Gastrocnemius medialis (tissue), 4 donors: ENCODE data around the gene CIB4. TPM values are rescaled to one million over a fixed set of nuclear protein-coding genes. Genes with fewer than 3 reads are reported as not detected.

Experiments used
- ATAC-seq, 2 donors: fragments of 150-250 bp; one replicate each; pipeline ENCODE4 v1.9.1; 2016
- DNase-seq, 2 donors: peaks; one replicate each; pipeline ENCODE4 v3.0.0-alpha.2; 2019
- H3K27ac ChIP-seq, 4 donors: fragments of 200-600 bp; sonication (generic); 1 replicate in 1 of 4; 2 replicates in 3 of 4; pipeline ENCODE4 v1.5.1; 2016 to 2018; ENCODE audit warnings: mild to moderate bottlenecking in 2 of 4, moderate library complexity in 1 of 4
- H3K27me3 ChIP-seq, 3 donors: fragments of 200-600 bp; sonication (generic) in 2 of 3; 1 replicate in 1 of 3; 2 replicates in 2 of 3; pipeline versions ENCODE4 v1.5.1 to v1.6.0; 2016 to 2019; ENCODE audit warnings: mild to moderate bottlenecking in 1 of 3, moderate library complexity in 1 of 3
- H3K36me3 ChIP-seq, 2 donors: fragments of 200-600 bp; sonication (generic) in 1 of 2; one replicate each; pipeline ENCODE4 v1.5.1; 2017 to 2018
- H3K4me1 ChIP-seq, 2 donors: fragments of 200-600 bp; sonication (generic) in 1 of 2; one replicate each; pipeline ENCODE4 v1.5.1; 2016 to 2017; ENCODE audit warnings: mild to moderate bottlenecking in 2 of 2
- H3K4me3 ChIP-seq, 4 donors: fragments of 200-600 bp; sonication (generic) in 3 of 4; 1 replicate in 1 of 4; 2 replicates in 3 of 4; pipeline ENCODE4 v1.5.1; 2016 to 2019; ENCODE audit warnings: mild to moderate bottlenecking in 2 of 4
- H3K9me3 ChIP-seq, 3 donors: fragments of 200-600 bp; sonication (generic) in 2 of 3; 1 replicate in 1 of 3; 2 replicates in 2 of 3; pipeline ENCODE4 v1.5.1; 2016 to 2019
- CTCF ChIP-seq, 5 experiments: fragments of 450-650 bp in 3 of 5; fragments of 200-600 bp in 2 of 5; sonication (generic) in 2 of 5; IDR thresholded peaks in 4 of 5; conservative IDR thresholded peaks in 1 of 5; 1 replicate in 4 of 5; 2 replicates in 1 of 5; pipeline ENCODE4 v1.5.1; 2016 to 2019; ENCODE audit warnings: antibody characterized with exemption in 5 of 5, mild to moderate bottlenecking in 3 of 5, moderate library complexity in 3 of 5
- POLR2A ChIP-seq, 2 donors: fragments of 450-650 bp; IDR thresholded peaks; one replicate each; pipeline ENCODE4 v1.6.1; 2017; ENCODE audit warnings: antibody characterized with exemption in 2 of 2, mild to moderate bottlenecking in 2 of 2, moderate library complexity in 2 of 2
- in situ Hi-C, 4 donors: fragments of 200-750 bp; cut with MboI; loops; one replicate each; pipeline versions ENCODE4 v1.15.0 to v1.8.0; 2017; ENCODE audit warnings: low sequenced_read_pairs in 4 of 4
- intact Hi-C: fragments of 100-400 bp; cut with DNase I; formaldehyde crosslinking; loops from one replicate; pipeline ENCODE4 v1.15.1; 2023; ENCODE audit warnings: low total_unique reads
- total RNA-seq, 4 donors: library from RNA; depleted of rRNA; stranded (reverse); fragments of >200 nt; gene quantifications; one replicate each; pipeline versions ENCODE4 v1.1.0 to v1.2.3, GENCODE V29; 2016

CIB4 gene
- total RNA-seq, 4 donors from 2014 or later = not detected

DNA sequence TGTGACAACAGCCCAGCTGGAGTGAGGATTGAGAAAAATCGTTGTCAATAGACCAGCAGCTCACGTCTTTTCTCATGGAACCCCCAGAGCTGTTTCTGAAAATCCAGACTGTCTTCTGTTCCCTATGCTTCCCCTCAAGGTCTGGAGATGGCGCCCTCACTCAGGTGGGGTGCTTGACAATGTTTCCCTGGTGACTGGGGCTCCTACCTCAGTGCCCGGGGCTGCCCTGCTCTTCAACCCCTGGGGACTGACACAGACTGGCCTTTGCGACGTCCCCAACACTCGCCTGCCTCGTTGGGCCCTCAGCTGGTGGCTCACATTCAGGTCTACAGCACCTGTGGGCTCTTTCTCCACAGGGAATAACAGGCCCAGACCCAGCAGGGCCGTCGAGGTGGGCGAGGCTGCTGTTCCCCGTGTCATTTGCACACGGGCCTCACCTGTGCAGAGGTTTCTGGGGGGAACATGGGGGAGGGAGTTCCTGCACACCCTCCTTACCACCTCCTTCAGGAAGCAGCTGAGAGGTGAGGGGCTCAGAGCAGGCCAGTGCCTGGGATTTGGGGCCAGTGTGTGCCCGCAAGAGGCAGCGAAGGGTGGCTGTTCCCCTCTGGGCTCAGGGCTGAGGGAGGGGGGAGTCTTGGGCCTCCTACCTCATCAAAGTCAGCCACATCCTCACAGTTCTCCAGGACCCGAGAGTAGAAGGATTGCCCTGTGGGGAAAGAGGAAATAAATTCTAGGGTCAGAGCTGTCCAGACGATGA, 103.9 kb downstream of the CIB4 start:
- no peak for TF ChIP-seq CTCF (IDR thresholded peaks at IDR 0.05 in 4 of 5, conservative IDR thresholded peaks at IDR 0.05 in 1 of 5)
- TF ChIP-seq POLR2A (IDR thresholded peaks at IDR 0.05) = no peak
- Histone ChIP-seq H3K4me1 (peaks cover 4 to 12% of the 10 kb centered on the region in 2 donors), H3K27ac (no peak overlapping the region), H3K9me3 (no peaks in the 10 kb centered on the region), H3K4me3 (no peak overlapping the region), H3K27me3 (no peaks in the 10 kb centered on the region), H3K36me3 (no peaks in the 10 kb centered on the region)
- in situ Hi-C loops (no loop called here), intact Hi-C loops (no loop called here)
- no peak for ATAC-seq
- DNase-seq = peak in 1 of 2 donors; percentile 2

DNA sequence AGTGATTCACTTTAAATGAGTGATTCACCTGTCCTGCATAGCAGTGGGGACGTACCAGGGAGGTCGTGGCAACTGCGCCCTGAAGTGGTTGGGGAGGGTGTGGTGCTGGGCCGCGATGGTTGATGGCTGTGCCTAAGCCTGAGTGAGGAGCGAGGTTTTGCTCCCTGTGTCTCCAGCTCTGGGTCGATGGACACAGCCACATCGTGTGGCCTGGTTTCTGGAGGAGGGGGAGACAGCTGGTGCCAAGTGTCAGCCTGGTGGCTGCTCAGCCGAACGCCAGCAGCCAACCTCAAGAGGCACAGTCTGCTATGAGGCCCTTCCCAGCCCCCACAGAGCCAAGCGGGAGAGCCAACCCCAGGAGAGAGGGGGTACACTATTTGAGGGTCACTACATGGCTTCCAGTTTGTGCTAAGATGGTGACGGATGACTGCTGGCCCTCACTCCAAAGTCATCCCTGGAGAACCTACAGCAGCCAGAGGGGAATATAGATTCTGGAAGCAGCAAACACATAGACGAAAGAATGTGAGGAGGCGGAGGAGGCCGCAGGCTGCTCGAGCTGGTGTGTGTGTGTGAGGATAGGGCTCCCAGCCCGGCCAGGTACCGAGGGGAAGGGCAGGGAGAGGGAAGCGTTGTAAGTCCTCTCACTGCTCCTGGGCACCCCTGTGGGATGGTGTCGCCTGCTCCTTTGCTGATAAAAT, 104.6 kb downstream of the CIB4 start:
- Histone ChIP-seq H3K27ac (no peak overlapping the region), H3K4me3 (no peak overlapping the region), H3K27me3 (no peaks in the 10 kb centered on the region), H3K36me3 (no peaks in the 10 kb centered on the region), H3K4me1 (peaks cover 4 to 10% of the 10 kb centered on the region in 2 donors), H3K9me3 (no peaks in the 10 kb centered on the region)
- DNase-seq (peak in 1 of 2 donors; percentile 2), ATAC-seq (no peak)
- intact Hi-C loops = no loop called here
- in situ Hi-C loops = no loop called here
- TF ChIP-seq CTCF (IDR thresholded peaks at IDR 0.05 in 4 of 5, conservative IDR thresholded peaks at IDR 0.05 in 1 of 5) (no peak), POLR2A (IDR thresholded peaks at IDR 0.05) (no peak)

DNA sequence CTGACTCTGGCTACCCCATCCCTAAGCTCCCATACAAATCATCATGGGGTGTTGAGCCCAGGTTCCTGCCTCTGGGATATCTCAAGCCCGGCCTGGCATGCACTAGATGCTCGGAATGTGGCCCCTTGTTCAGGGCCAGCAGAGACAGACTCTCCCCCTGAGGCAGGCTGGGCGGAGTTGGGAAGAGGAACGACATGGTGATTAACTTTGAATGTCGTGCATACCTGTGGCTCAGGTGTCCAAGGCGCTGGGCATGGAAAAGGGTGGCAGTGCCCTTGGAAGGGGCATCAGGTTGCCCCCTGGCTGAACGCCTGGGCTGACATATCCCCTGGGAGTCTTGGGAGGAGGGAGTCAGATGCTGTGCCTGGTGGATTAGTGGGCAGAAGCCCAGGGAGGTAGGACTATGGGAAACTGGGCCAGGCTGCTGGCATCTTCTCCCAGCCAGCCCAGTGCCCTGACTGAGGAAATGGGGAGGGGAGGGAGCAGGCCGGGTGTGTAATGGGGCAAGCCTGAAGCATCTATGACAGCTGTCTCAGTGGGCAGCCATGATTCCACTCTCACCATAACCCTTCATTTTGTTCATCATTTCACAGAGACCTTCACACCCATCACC, 105.4 kb downstream of the CIB4 start:
- intact Hi-C loops = no loop called here
- Histone ChIP-seq H3K4me3 (no peak overlapping the region), H3K27ac (no peak overlapping the region), H3K27me3 (no peaks in the 10 kb centered on the region), H3K4me1 (peaks cover 4 to 10% of the 10 kb centered on the region in 2 donors), H3K9me3 (no peaks in the 10 kb centered on the region), H3K36me3 (no peaks in the 10 kb centered on the region)
- no peak for DNase-seq
- ATAC-seq = no peak
- no peak for TF ChIP-seq POLR2A (IDR thresholded peaks at IDR 0.05)
- in situ Hi-C loops = no loop called here

DNA sequence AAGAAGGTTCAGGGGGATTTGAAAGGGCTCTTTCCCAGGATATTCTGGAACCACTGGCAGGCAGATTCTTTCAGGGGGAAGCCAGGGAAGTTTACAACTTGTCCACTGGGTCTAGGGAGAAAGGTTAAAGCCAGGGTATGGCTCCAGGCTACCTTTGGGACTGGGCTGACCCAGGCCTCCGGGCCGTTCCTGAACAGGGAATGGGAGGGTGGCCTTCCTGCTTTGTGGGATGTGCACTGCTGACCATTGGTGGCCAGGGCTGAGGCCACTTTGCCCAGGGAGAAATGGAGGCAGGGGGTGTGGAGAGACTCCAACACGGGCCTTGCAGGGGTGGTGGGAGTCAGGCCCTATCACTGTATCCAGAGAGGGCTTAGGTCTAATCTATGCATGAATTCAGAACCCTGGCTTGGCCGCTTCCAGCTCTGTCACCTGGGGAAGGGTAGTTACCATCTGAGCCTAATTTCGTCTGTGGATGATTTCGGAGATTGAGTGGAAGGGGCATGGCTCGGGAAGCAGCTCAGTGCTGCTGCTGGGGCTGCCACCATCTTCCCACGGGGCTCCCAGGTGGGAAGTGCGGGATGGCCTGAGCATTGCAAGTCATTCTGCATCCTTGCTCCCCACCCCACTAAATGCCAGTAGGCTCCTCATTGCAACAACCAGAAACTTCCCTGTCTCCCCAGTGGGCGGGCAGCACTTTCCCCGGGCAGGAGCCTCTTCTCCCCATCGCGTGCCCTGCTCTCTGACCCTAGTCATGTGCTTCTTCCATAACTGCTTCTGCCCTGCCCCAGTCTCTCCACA, 106.1 kb downstream of the CIB4 start:
- Histone ChIP-seq H3K9me3 (no peaks in the 10 kb centered on the region), H3K4me3 (no peak overlapping the region), H3K27ac (no peak overlapping the region), H3K36me3 (no peaks in the 10 kb centered on the region), H3K27me3 (no peaks in the 10 kb centered on the region), H3K4me1 (peaks cover 4 to 10% of the 10 kb centered on the region in 2 donors)
- no peak for ATAC-seq
- in situ Hi-C loops (no loop called here), intact Hi-C loops (no loop called here)
- TF ChIP-seq POLR2A (IDR thresholded peaks at IDR 0.05) = no peak
- no peak for TF ChIP-seq CTCF (IDR thresholded peaks at IDR 0.05 in 4 of 5, conservative IDR thresholded peaks at IDR 0.05 in 1 of 5)
- no peak for DNase-seq
